Measurements from ENCODE around the gene UROC1.

Gene UROC1

DNA sequence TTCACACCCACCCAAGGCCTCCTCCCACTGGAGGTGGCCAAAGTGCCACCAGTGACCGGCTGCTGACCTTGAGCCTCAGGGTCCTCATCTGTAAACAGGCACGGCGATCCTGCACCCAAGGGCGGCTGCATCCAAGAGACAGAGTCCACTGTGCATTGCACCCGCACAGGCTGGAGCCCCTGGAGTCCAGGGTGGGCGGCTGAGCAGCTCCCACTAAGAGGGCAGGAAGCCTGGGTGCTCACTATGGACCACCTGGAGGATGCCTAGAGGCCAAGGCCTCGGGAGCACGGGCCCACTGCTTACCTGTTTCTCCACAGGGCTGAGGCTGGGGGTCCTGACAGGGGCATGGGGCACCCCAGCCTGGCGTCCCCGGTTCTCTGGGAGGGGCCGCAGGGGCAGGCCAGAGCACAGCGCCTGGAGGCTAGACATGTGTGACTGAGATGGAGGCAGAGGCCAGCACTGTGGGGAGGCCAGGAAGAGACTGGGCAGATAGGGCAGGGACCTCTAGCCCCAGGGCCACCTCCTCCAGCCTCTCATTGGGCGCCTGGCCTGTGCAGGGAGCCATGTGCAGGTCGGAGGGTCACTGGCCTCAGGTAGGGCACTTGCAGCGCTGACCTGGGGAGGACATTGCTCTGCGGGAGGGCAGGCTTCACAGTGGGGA, at the start of gene UROC1:
TSS of gene UROC1 (minus strand) at position 483 of the 661 bp plus-strand sequence. CDS start at position 429, 54 bp downstream.
- DNase-seq: no peak

DNA sequence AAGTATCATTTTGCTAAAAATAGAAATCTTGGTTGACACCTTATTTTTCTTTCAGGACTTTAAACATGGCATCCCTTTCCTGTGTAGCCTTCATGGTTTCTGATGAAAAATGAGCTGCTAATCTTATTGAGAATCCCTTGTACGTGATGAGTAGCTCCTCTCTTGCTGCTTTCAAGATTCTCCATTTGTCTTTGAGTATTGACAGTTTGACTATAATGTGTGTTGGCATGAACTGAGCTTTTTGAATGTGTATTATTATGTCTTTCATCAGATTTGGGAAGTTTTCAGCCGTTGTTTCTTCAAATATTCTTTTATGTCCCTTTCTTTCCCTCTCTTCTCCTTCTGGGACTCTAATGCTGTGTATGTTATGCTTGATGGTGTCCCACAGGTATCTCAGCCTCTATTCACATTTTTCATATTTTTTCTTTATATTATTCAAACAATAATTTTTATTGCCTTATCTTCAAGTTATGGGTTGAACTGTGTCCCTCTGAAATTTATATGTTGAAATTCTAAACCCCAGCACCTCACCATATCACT, 45.2 kb upstream of the UROC1 start:
- no peak for DNase-seq

DNA sequence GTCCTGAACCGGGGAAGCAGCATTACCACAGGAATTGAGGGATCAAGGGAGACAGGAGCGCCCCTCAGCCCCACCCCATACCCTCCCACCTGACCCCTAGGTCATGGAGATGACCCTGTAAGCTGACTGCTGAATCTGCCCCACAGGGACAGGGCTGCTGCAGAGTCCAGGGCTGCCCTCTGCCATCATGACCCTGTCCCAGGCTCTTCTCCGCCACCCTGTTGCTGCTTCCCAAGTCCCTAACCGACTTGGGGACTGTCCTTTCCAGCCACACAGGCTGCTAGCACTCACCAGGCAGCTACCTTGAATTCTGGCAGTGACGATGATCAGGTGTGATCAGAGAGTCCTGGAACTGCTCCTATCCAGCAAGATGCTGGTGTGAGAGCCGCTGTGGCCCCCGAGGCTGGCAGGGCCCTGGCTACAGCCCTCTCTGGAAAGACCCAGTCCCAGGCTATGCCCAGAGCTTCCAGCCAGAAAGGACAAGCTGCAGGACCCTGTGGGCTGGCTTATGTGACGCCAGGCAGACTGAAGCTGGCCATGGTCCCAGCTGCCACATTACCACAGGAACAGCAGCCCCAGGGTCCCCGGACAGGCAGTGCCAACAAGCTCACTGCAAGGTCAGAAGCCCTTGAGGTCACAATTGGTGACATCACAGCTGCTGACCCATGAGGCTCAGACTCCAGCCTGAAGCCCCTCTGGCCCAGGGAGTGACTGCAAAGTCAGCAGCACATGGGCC, 40.9 kb upstream of the UROC1 start, which contains the start of gene C3orf22:
TSS of gene C3orf22 (minus strand) at position 597 of the 736 bp plus-strand sequence. CDS start 5,542 bp downstream, outside the sequence.
- DNase-seq: no peak

DNA sequence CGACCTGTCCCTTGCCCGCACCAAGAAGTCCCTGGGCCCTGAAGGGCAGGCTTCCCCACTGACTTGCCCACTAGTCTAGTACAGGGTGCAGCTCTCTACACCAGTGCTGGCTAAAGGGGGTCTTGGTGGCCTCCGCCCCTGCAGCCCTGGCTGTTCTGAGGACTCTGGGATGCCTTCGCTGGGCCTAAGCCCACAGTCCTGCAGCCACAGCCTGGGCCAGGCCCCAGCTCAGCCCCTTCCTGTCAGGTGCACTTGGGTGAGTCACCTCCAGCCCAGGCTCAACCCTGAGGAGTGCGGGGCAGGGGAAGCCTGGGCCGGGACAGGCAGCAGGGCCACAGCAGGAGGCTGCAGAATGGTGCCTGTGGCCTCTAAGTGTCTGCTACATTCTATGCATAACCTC, 40.2 kb upstream of the UROC1 start:
- DNase-seq: no peak

DNA sequence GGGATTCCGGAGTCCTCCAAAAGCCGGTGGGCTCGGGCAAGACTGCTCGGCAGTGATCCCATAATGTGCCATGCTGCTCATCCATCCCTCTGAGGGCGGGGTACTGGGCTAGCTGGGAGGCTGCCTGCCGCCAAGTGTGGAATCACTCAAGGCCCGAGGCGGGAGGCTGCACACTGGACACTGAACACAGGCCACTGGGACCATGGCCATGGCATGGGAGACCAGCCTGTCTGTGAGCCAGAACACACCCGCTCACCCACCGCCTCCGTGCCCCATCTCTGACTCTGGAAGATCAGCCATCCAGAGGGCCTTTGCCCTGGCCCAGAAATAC, 39.8 kb upstream of the UROC1 start:
- DNase-seq: no peak

DNA sequence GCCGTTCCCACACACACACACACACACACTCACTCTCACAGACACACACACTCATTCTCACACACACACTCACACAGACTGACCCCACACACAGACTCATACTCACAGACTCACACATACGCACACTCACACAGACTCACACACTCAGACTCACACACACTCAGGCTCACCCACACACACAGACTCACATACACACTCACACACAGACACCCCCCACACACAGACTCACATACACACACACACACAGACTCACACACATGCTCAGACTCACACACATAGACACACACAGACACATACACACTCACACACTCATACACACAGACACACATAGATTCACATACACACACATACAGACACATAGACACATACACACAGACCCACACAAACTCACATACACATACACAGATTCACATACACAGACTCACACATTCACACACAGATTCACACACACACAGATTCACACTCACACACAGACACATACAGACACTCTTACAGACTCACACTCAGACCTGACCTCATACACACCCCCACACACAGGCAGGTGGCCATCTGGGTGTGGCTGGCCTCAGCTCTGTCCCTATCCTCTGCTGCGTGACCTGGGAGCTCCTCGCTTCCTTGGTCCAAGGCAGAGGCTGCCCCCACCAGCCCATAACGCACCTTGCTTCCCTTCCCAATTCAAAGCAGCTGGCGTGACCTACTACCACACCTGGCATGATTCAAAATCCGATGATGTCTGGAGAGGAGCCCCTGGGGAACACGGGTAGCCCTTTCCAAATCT, 39.3 kb upstream of the UROC1 start:
- DNase-seq: no peak

DNA sequence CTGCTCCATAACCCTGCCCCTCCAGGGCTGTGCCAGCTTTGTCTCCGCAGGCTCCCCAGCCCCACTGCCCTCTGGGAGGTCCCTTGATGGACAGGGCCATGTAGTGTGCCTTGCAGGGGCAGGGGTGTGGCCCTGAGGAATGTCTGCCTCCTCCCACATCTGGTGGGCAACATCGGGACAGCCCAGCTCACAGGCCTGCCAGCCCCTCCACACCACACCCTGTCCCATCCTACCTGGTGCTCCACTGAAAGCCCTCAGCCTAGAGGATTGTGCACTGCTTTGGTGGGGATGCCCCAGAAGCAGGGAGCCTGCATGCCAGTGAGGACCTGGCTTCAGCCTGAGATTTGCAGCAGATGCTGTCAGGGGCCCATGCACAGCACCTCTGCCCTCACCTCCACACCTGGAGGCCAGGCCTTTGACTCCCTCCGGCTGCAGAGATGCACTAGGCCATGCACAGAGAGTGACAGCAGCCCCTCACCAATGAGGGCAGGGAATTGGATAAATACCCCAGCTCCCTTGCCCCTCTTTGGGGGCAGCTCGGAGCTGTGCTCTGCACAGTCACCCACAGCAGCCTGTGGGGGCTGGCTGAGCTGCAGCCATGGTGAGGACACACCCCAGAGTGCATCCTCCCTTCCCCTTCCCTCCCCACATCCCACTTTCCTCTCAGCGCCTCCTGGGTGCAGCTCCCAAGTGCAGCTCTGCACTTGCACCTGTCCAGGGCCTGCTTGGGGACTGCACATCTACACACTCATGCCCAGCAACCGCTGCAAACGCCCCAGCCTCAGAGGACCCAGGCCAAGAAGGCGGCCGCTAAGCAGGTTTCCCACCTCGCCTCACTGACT, 38.4 kb upstream of the UROC1 start:
- DNase-seq: no peak

DNA sequence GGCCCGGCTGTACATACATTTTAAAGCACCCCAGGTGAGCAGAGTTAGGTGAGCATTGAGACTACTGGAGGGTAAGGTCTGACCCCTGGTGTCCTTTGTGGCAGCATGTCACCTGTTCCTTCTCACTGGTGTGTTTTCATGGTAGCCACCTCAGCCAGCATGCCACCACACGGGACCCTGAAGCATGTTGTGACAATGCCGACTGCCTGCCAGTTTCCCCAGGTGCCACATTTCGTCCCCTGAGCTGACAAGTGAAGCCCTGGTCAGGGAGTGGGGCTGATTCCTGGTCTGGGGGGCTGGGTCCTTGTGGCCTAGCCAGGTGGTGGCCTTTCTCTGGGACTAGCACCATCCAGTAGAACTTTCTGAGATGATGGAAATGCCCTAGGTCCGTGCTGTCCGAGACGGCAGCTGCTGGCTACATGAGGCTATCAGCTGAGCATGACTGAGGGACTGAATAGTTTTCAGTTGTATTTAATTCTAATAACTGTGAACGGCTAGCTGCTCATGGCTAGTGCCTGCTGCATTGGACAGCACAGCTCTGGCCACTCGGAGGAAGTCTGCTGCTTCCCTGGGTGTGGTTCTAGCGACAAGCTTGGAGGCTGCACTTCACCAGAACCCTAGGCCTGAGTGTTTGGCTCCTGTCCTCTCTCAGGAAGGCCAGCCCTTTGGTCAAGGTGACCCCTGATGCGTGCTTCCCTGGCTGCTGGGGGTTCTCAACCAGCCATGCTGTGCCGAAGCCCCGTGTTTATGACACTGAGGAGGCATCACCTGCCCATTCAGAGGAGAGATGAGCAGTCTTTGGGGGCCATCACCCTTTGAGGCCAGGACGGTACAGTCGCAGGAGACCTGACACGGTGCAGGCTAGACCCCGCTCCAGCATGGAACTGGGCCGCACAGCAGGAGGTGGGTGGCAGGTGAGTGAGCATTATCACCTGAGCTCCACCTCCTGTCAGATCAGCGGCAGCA, 37.3 kb upstream of the UROC1 start:
- DNase-seq: no peak

DNA sequence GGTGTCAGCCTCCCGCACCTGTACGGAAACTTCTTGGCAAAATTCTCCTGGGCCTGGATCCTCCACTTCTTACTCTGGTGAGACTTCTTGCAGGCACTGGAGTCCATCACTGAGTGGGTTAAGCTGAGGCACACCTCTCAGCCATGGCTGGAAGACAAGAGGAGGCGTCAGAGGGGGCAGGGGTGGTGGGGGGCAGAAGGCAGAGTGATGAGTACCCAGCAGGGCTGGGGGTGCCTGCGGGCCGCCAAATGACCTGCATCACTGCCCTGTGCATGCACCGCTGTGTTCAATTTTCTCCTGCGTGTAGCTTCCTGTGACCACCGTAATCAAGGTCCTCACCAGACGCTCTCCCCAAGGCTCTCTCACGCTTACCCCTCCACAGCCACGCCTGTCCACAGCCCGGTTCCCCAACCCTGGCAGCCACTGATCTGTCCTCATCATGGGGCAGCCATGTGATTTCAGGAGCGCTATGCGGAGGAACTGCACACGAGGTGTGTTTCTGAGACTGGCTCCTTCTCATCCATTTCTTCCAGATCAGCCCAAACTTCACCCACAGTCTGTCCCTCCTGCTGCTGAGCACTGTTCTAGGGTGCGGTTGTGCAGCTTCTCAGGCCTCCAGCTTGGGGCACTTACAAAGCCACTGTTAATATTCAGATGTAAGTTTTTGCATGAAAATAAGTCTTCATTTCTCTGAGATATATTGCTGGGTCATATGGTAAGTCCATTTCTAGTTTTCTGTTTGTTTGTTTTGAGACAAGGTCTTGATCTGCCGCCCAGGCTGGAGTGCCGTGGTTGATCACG, 35.9 kb upstream of the UROC1 start:
- DNase-seq: no peak

DNA sequence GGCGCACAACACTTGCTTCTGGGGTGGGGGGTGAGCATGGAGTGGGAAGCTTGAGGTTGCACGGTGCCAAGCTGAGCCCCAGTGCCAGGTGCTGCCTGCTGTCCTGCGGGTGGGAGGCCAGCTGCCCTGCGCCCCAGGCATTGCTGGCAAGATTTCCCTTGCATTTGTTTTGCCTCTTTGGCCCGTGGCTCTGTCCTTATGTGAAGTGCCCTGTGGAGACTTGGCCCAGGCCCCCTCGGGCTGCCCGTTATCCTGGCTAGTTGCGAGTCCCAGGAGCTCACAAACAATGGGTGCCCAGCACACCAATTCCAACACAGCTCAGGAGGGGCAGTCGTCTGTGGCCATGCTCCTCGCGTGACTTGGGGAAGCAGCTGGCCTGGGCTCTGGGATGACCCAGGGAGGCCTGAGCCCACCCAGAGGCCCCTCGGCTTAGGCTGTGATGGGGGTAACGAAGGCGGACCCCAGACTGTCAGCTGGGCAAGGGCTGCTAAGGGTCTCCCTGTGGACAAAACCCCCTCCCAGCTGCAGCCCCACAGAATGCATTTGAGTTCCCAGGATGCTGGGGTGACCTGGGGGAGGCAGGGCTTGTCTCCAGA, 35.2 kb upstream of the UROC1 start:
- DNase-seq: no peak

DNA sequence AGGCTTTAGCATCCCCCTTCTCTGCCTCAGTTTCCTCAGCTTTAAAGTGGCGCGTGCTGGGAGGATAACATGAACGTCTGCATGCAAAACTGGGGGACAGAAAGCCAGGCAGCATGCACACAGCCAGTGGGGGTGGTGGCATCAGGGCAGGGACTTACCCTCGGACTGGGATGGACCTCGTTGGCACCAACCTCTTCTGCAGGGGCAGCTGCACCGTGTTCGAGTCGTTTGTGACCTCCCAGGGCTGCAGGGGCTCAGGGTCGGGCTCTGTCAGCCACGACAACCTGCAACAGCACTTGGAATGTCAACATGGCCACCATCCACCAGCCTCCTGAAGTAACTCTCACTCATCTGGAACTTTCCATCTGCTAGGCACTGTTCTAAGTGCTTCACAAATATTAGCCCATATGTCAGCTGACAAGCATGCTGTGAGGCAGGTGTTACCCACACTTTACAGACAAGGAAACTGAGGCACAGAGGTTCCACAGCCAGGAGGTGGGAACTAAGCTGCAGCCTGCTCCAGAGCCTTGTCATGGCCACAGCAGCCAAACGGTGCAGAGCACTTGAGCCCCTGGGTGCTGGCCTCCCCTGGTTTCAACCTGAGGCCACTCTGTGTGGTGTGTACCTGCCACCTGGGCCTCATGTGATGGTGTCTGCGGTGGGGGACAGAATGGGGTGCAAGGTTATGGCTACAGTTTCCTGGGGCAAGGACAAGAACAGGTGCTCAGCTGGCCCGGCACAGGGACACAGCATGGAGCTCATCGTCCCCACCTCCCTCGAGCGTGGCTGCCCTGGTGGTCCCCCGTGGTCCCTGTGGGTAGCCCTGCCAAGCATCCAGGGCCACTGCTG, 34.5 kb upstream of the UROC1 start:
- DNase-seq: no peak

DNA sequence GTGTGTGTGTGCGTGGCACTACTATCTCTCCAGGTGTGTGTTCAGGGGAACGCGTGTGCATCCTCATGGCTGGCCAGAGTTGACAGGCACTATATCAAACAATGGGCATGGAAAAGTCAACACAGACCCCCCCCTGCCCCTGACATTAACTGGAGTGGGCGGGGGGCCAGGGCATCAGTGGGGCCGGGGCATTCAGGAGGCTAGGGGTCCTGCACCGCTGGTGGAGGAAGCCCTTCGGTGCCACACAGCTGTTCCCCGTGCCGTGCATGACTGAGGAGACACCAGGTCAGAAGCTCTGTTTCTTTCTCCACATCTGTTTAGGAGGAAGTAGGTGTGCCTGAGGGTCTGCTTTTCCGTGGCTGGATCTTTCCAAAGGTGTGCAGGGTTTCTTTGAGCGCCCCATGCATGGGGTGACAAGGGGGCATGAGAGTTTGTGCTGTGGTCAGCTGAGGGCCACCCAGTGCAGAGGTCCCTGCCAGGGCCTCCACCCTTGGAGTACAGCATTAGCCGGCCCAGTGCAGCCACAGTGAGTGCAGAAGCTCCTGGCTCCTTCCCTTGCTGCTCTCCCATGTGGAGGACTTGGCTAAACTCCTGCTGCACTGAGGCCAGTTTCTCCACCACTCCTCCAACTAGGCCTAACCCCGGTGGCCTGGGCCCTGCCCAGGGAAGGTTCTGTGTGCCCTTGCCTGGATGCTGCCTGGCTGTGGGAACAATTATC, 33.7 kb upstream of the UROC1 start:
- DNase-seq: no peak

DNA sequence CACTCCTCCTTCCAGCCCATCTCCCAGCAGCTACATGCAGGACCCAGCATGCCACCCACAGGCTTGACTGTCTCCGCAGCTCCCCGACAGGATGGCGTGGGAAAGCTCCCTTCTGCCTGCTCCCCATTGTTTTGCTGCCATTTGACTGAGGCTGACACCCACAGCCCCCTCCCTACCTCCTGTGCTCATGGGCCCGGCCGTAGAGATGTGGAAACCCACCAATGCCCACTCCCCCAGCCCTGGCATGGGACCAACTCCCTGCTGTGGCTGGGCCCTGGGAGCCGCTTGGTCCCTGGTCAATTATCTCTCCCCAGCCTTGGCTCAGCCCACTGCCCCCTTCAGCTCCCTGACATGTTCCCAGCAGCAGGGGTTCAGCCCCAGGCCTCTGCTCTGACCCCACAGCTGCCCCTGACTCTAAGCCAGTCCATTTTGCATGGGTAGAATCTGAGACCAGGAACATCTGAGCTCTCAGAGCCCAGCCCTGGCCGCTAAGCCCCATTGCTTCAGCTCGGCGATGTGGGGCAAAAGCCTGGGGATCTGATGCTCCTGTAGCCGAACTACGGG, 33.0 kb upstream of the UROC1 start:
- DNase-seq: no peak

DNA sequence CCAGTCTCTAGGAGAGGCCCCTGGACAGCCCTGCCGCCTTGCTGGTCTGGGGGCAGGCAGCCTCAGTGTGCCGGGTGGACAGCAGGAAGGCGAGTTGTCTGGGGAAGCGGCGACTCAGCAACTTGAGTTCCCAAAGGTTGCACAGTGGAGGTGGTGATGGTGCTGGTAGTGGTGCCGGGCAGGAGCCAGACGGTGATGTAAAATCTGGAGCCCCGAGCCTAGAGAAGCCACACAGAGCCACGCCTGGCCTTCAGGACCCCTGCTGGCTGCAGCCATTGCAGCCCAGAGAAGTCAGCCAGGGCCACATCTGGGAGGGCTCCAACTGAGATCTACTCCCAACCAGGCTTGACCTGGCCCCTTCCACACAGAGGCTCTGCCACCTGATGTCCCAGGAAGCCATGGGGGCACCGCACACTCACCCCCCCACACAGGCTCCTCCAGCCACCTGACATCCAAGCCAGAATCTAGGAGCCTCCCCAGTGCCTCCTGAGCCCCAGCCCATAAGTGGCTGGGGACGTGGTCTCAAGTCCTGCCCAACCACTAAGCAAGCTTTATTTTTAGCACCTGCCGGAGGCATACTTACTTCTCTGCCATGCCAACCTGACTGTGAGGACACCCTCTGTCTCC, 32.4 kb upstream of the UROC1 start:
- no peak for DNase-seq

DNA sequence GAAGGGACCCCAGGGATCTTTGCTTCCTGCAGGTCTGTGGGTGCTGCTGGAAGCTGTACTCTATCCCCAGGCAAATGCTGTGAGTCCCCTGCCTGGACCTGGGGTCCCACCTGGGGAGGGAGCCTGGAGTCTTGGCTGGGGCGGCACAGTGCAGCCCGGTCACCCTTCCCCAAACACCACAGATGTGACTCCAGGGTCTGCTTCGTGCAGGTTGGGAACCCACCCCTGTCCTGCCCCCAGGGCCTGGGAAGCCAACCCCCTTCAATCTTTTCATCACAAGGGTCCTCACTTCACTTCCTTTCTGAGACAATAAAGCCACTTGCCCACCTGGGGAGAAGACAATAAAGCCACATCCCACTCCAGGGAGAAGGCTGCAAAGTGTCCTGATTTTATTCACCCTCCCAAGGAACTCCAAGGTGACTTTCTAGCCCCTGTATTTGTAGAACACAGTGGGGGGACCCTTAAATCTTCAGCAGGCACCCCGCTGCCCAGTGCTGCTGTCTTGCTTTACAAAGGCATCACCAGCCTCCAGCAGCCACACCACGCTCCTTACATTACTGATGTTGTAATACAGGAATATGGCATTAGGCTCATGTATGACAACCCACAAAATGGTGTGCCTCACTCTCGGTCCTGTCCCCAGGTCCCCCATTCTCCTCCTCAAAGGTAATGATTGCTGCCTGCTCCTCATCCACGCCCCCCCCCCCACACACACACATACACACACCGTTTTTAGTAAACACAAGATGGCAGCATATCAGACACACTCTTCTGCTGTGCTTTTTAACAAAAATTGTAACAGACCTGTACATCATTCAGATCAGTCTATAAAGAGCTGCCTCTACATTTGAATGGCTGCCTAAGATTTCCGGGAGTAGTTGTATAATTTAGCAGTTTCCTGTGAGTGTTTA, 31.2 kb upstream of the UROC1 start:
- no peak for DNase-seq

DNA sequence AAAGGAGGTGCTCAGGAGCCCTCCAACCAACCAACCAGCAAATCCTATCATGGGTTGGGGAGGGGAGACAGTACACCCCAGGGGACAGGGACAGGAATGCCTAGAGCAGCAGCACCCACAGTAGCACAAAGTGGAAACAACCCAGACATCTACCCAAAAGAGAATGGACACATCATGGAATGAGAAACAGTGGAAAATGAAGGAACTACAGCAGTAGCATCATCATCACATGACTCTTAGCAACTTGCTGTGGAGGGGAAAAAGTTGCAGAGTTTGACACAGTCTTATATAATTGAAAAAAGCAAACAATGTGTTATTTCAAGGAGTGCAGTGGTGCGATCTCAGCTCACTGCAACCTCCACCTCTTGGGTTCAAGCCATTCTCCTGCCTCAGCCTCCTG, 30.1 kb upstream of the UROC1 start:
- DNase-seq: peak; percentile 45 to 83

All from inflammatory macrophage treated with lipopolysaccharide for 1 hour (primary cell).